Astrocyte of the cerebellum (primary cell): ENCODE data around the gene AP3D1.

Experiments
- DNase-seq: peaks from one replicate; pipeline ENCODE4 v3.0.0-alpha.2; 2011; ENCODE audit warnings: low read depth
- H3K4me3 ChIP-seq: 2 replicates; pipeline ENCODE4 v1.5.1; 2011; ENCODE audit warnings: mild to moderate bottlenecking, low read depth, low read length, moderate library complexity
- CTCF ChIP-seq: IDR thresholded peaks from 2 replicates; pipeline ENCODE4 v1.5.1; 2012; ENCODE audit warnings: low read length, low read depth, moderate library complexity, mild to moderate bottlenecking; ENCODE audit errors: missing control alignments
- in situ Hi-C: cut with HindIII; loops from 2 replicates; pipeline ENCODE4 v1.10.0; 2017; ENCODE audit warnings: low sequenced_read_pairs

The AP3D1 gene

GRCh38 chr19:2056837-2057192 is 94.6 kb downstream of the AP3D1 start:
- in situ Hi-C loops = no loop called here
- no peak overlapping the region for H3K4me3 ChIP-seq
- TF ChIP-seq CTCF = no peak
- DNase-seq = no peak

GRCh38 chr19:2055931-2056836 is 95.2 kb downstream of the AP3D1 start:
- no peak for TF ChIP-seq CTCF
- no peak overlapping the region for H3K4me3 ChIP-seq
- DNase-seq = no peak
- in situ Hi-C loops = no loop called here

- in situ Hi-C loops = no loop called here
- no peak for TF ChIP-seq CTCF
- no peak overlapping the region for H3K4me3 ChIP-seq
- DNase-seq = no peak
Measured at GRCh38 chr19:2054763-2055162, 96.6 kb downstream of the AP3D1 start.

- no peak for TF ChIP-seq CTCF
- no peak for DNase-seq
Measured at GRCh38 chr19:2053601-2054389, 97.6 kb downstream of the AP3D1 start.

GRCh38 chr19:2051773-2052704 is 99.3 kb downstream of the AP3D1 start:
- TF ChIP-seq CTCF = no peak
- no peak overlapping the region for H3K4me3 ChIP-seq
- DNase-seq = no peak
- in situ Hi-C loops = no loop called here

More at GRCh38 chr19:2053601-2054389, 97.6 kb downstream of the AP3D1 start:
- H3K4me3 ChIP-seq = no peak overlapping the region
- in situ Hi-C loops = no loop called here
